Cerebellar nuclear complex (tissue), 1 donor: ENCODE measurements around the gene USP6.
"Not testable (repeated sequence)": the region's sequence is repeated elsewhere in the genome, so short reads cannot be mapped to it uniquely, and the experiment has no call there.

Experiments
- DNase-seq, 2 experiments: peaks; one replicate each; lab custom pipeline; 2025; lab: John Stamatoyannopoulos, UW

The USP6 gene

GRCh38 chr17:5135726-5136579, 20.1 kb downstream of the USP6 start:
- no peak for DNase-seq

DNA sequence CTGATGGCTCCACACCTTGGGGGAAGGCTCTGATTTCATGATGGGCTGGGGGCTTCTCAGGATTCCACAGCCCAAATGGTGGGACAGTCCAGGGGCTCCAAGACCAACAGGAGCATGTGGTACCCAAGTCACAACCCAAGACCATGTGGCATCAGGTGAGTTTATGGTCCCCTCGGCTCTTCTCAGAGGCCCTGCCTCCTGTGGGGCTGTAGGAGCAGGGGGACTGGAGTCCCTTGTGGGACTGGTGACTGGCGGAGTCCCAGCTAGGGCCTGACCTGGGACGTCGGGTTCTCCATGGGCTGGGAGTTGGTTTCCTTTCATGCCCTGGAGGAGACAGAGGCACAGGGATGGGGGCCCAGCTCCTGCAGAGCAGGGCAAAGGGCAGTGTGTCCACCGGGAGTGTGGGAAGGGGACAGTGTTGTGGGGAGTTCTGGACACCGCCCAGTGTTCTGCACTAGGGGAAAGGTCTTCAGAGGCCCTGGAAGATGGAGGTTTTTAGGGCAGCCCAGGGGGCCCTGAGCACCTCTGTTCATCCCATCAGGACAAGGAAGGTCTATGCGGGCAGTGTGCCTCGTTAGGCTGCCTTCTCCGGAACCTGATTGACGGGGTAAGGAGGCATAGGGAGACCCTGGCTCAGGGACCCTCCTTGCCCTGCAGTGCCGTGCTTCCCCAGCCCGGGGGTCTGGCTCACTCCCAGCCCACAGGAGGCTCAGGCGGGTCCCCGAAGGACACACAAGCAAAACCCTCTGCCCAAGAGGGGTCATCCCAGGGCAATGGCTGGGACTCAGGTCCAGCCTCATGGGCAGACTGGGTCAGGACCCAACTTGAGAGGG, 21.0 kb downstream of the USP6 start:
- DNase-seq = not testable (repeated sequence)

- DNase-seq = not testable (repeated sequence)
These were observed 21.8 kb downstream of the USP6 start for GRCh38 chr17:5137511-5138197.

DNA sequence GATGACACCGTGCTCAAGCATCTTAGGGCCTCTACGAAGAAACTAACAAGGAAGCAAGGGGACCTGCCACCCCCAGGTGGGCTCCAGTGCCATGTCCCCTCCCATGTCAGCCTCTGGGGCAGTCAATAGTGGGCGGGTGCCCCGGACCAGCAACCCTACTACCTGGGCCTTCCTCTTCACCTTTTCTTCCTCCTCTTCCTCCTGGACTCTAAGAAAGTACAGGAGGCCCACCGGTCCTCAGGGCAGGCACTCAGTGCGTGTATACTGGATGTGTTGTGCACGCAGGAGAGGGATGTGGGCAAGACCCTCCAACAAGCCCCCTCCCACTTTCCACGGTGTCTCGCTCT, 22.3 kb downstream of the USP6 start:
- not testable (repeated sequence) for DNase-seq

GRCh38 chr17:5138616-5139457, 23.0 kb downstream of the USP6 start:
- no peak for DNase-seq

DNA sequence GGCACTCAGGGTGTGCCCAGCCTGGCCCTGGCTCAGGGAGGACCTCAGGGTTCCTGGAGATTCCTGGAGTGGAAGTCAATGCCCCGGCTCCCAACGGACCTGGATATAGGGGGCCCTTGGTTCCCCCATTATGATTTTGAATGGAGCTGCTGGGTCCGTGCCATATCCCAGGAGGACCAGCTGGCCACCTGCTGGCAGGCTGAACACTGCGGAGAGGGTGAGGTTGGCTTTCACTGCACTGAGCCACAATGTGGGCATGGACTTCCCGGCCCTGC, 23.6 kb downstream of the USP6 start:
- DNase-seq = no peak

DNA sequence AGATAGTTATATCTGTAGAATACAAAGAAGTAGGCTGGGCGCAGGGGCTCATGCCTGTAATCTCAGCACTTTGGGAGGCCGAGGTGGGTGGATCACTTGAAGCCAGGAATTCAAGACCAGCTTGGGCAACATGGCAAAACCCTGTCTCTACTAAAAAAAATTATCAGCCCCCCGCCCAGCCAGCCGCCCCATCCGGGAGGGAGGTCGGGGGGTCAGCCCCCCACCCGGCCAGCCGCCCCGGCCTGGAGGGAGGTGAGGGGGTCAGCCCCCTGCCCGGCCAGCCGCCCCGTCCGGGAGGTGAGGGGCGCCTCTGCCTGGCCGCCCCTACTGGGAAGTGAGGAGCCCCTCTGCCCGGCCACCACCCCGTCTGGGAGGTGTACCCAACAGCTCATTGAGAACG, 27.0 kb downstream of the USP6 start:
- not testable (repeated sequence) for DNase-seq

- not testable (repeated sequence) for DNase-seq
These were observed 30.3 kb downstream of the USP6 start for GRCh38 chr17:5146122-5146521.

- not testable (repeated sequence) for DNase-seq
These were observed 44.9 kb downstream of the USP6 start for GRCh38 chr17:5160702-5161101.

GRCh38 chr17:5161793-5162192, 46.0 kb downstream of the USP6 start:
- DNase-seq = not testable (repeated sequence)

GRCh38 chr17:5164436-5164835, 48.6 kb downstream of the USP6 start:
- DNase-seq = no peak

DNA sequence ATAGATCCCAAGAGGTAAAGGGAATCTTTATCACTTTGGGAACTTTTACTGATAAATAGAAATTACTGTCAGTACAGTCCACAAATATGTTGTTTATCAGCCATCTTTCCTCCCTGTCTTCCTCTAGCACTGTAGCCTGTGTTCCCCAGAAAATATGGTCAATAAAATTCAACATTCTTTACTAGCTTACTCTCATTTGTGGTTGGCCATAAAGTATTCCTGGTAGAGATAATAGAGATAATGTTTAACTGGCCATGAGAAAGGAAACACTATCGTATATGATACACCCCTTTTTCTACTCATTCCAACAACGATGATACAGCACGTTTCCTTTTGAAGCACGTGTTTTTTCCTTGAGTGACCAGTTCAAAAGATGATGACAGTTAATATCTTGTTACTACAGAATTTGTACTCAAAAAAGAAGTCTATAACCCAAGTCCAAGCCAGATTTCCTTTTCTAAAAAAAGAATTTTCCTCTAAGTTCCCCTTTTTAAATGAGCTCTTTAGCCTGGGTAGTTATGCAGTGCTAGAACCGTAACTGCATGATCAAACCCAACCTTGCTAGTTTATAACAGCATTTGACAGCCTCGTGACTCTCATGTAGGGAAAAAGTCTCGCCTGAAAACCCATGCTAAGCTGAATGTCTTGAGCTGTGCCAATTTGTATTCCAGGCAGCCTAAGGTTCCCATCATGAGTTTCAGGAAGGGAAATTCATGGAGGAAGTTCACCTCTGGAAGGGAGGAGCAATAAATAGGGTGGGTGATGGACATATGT, 50.1 kb downstream of the USP6 start:
- DNase-seq = not testable (repeated sequence)

GRCh38 chr17:5175027-5175426, 59.2 kb downstream of the USP6 start:
- not testable (repeated sequence) for DNase-seq

DNA sequence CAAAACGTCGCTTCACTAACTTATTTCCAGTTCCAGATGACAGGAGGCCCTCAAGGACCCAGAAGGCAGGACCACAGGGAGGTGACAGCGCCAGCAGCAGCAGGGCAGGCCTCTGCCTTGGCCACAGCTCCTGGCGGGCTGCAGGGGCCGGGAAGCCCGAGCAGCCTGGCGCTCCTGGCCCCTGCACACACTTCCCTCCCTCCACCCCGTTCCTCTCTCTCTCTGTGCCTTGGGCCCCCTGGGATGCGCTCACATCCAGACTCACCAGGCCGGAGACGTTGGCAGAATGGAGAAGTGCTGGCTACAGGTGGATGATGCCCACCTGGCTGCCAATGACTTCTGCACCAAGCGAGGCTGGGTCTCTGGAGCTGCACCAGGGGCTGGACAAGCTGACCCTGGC, 63.2 kb downstream of the USP6 start:
- no peak for DNase-seq

GRCh38 chr17:5181509-5182305, 65.9 kb downstream of the USP6 start:
- DNase-seq = no peak

- DNase-seq = no peak
These were observed 67.0 kb downstream of the USP6 start for GRCh38 chr17:5182597-5183409.

- DNase-seq = no peak
These were observed 67.6 kb downstream of the USP6 start for GRCh38 chr17:5183410-5183793.

DNA sequence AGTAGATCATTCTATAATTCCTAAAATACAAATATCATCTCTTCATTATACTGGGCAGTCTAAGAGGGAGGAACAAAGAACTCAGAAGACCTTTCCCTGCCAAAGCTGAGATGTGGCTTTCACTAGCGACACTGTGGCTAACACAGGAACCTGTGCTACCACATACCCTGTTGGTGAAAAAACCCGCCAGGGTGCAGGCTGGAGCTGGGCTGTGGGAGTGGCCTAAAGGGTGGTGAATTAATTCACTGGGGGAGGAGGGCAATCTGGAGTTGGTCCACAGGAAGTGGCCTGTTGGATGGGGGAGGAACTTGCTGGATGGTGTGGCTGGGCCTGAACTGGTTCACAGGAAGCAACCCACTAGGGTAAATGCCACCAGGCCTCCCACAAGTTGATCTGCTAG, 68.5 kb downstream of the USP6 start:
- DNase-seq = no peak
